Measurements from ENCODE around the gene BACE1-AS.

- TF ChIP-seq CTCF (IDR thresholded peaks at IDR 0.05): no peak
- no peak for TF ChIP-seq POLR2A (IDR thresholded peaks at IDR 0.05)
- no peak for TF ChIP-seq EP300 (IDR thresholded peaks at IDR 0.05)
Measured at GRCh38 chr11:117290809-117291396, at the start of gene BACE1-AS.

Measured in tibial nerve (tissue), 4 donors.